MCF 10A (cell line): Measurements from ENCODE around the gene PSAP. TPM values are rescaled to one million over a fixed set of nuclear protein-coding genes. Genes with fewer than 3 reads are reported as not detected.

Experiments
- BruUV-seq: library from RNA; stranded (reverse); fragments of 400-500 nt; replicated peaks from 2 replicates; lab custom pipeline; 2021; lab: Mats Ljungman, UMichigan
- CTCF ChIA-PET: fragments of 300-600 bp; sonication (Branson Sonifier 250); formaldehyde crosslinking; extraction: SDS; loops from one replicate; lab custom pipeline; 2021; ENCODE audit warnings: antibody characterized with exemption, inconsistent platforms; lab: Yijun Ruan, JAX
- POLR2A ChIA-PET: fragments of 300-600, 350-650 bp; sonication (Branson Sonifier 250); formaldehyde crosslinking; extraction: SDS; loops from one replicate; lab custom pipeline; 2020; ENCODE audit warnings: antibody characterized with exemption, inconsistent platforms; lab: Yijun Ruan, JAX
- DNase-seq: peaks from one replicate; pipeline ENCODE4 v3.0.0-alpha.2; 2018; ENCODE audit not compliant: unreplicated experiment
- H3K27ac Mint-ChIP-seq: one replicate; pipeline ENCODE4 v1.8.0; 2022; ENCODE audit warnings: mild to moderate bottlenecking, low read depth, mixed read lengths; ENCODE audit not compliant: unreplicated experiment
- H3K27me3 Mint-ChIP-seq: one replicate; pipeline ENCODE4 v1.8.0; 2022; ENCODE audit warnings: mixed read lengths; ENCODE audit not compliant: insufficient read depth, unreplicated experiment
- H3K36me3 Mint-ChIP-seq: one replicate; pipeline ENCODE4 v1.8.0; 2022; ENCODE audit warnings: mild to moderate bottlenecking, moderate library complexity, mixed read lengths; ENCODE audit not compliant: insufficient read depth, unreplicated experiment
- H3K4me1 Mint-ChIP-seq: one replicate; pipeline ENCODE4 v1.8.0; 2022; ENCODE audit warnings: mixed read lengths; ENCODE audit not compliant: insufficient read depth, unreplicated experiment
- H3K4me3 Mint-ChIP-seq: one replicate; pipeline ENCODE4 v1.8.0; 2022; ENCODE audit warnings: mild to moderate bottlenecking, moderate library complexity, mixed read lengths; ENCODE audit not compliant: unreplicated experiment
- H3K9me3 Mint-ChIP-seq: one replicate; pipeline ENCODE4 v1.8.0; 2022; ENCODE audit warnings: mixed read lengths; ENCODE audit not compliant: unreplicated experiment
- CTCF ChIP-seq: fragments of 200-600 bp; IDR thresholded peaks from one replicate; pipeline ENCODE4 v1.8.0; 2022; ENCODE audit warnings: antibody characterized with exemption, mild to moderate bottlenecking; ENCODE audit not compliant: unreplicated experiment
- intact Hi-C: fragments of 100-400 bp; cut with micrococcal nuclease; formaldehyde crosslinking; loops from 2 replicates; pipeline ENCODE4 v1.14.1; 2022
- total RNA-seq: library from RNA; stranded (reverse); gene quantifications from 2 replicates; pipeline ENCODE4 v1.2.3, GENCODE V29; 2022

PSAP gene
- total RNA-seq, 1 experiment from 2014 or later: 506 TPM

GRCh38 chr10:71849461-71849908, 1.6 kb downstream of the PSAP start:
- H3K27ac Mint-ChIP-seq: peak overlapping the region; percentile 94
- no peaks in the 10 kb centered on the region for H3K9me3 Mint-ChIP-seq
- ChIA-PET CTCF (interaction anchor here (0.6 to 1.9 kb wide), 3 partner anchors 17 to 253 kb away, joined by 3 to 5 read pairs (median 4); no protein-coding TSS in a partner anchor), POLR2A (interaction anchor here (0.6 to 3.9 kb wide), 12 partner anchors 11 to 499 kb away, joined by 3 to 74 read pairs (median 8); partner anchors contain the start of gene CHST3)
- no TSS peak for BruUV-seq
- H3K36me3 Mint-ChIP-seq: peaks cover 9% of the 10 kb centered on the region
- intact Hi-C loops: no loop called here
- H3K4me1 Mint-ChIP-seq: peaks cover 46% of the 10 kb centered on the region
- H3K27me3 Mint-ChIP-seq: no peaks in the 10 kb centered on the region
- no peak for DNase-seq
- TF ChIP-seq CTCF: no peak
- H3K4me3 Mint-ChIP-seq: peak overlapping the region; percentile 80

GRCh38 chr10:71848325-71849275, 2.5 kb downstream of the PSAP start:
- ChIA-PET POLR2A (interaction anchor here (0.9 to 3.9 kb wide), 4 partner anchors 10 to 26 kb away, joined by 3 to 74 read pairs (median 44); no protein-coding TSS in a partner anchor), CTCF (interaction anchor here (0.5 to 0.7 kb wide), 2 partner anchors 35 to 48 kb away, joined by 3 to 4 read pairs; no protein-coding TSS in a partner anchor)
- TF ChIP-seq CTCF: no peak
- Mint-ChIP-seq H3K4me3 (peak overlapping the region; percentile 80), H3K9me3 (no peaks in the 10 kb centered on the region), H3K27ac (no peak overlapping the region), H3K27me3 (no peaks in the 10 kb centered on the region), H3K36me3 (peaks cover 9% of the 10 kb centered on the region), H3K4me1 (peaks cover 48% of the 10 kb centered on the region)
- intact Hi-C loops: no loop called here
- BruUV-seq: no TSS peak
- no peak for DNase-seq

- no TSS peak for BruUV-seq
- ChIA-PET CTCF (interaction anchor here (2.5 kb wide), 1 partner anchor 49 kb away, joined by 12 read pairs; no protein-coding TSS in a partner anchor), POLR2A (no interaction called here)
Measured at GRCh38 chr10:71847418-71847817, 3.6 kb downstream of the PSAP start.

More at GRCh38 chr10:71847418-71847817, 3.6 kb downstream of the PSAP start:
- H3K27me3 Mint-ChIP-seq: no peaks in the 10 kb centered on the region
- no peak for DNase-seq
- intact Hi-C loops: no loop called here
- no peak overlapping the region for H3K27ac Mint-ChIP-seq
- H3K36me3 Mint-ChIP-seq: peaks cover 9% of the 10 kb centered on the region
- no peak for TF ChIP-seq CTCF
- peaks cover 57% of the 10 kb centered on the region for H3K4me1 Mint-ChIP-seq
- no peak overlapping the region for H3K4me3 Mint-ChIP-seq
- no peaks in the 10 kb centered on the region for H3K9me3 Mint-ChIP-seq
